D721Med (cell line): Measurements from ENCODE around the gene PRLR.

Experiments
- DNase-seq: peaks from one replicate; pipeline ENCODE4 v3.0.0; 2011; ENCODE audit warnings: low spot score; ENCODE audit not compliant: insufficient read length
- FAIRE-seq: peaks from 2 replicates; lab custom pipeline; 2011; peaks lifted over from hg19 to GRCh38; lab: Jason Lieb, UNC
- CTCF ChIP-seq: IDR thresholded peaks from 2 replicates; pipeline ENCODE4 v1.5.1; 2012; ENCODE audit warnings: mild to moderate bottlenecking, control low read depth; ENCODE audit not compliant: insufficient read depth; ENCODE audit errors: missing control alignments

PRLR gene

GRCh38 chr5:35031276-35031675 is 199.0 kb downstream of the PRLR start:
- FAIRE-seq (no peak), DNase-seq (no peak)
- no peak for TF ChIP-seq CTCF

GRCh38 chr5:35030426-35031100 is 199.7 kb downstream of the PRLR start:
- no peak for TF ChIP-seq CTCF
- DNase-seq, result no peak
- no peak for FAIRE-seq

- DNase-seq (no peak), FAIRE-seq (no peak)
- no peak for TF ChIP-seq CTCF
Measured at GRCh38 chr5:35029333-35029732, 201.0 kb downstream of the PRLR start.

- TF ChIP-seq CTCF, result no peak
- DNase-seq (no peak), FAIRE-seq (no peak)
Measured at GRCh38 chr5:35026941-35027340, 203.3 kb downstream of the PRLR start.

- FAIRE-seq, result no peak
- DNase-seq, result no peak
- no peak for TF ChIP-seq CTCF
Measured at GRCh38 chr5:35026280-35026840, 203.9 kb downstream of the PRLR start.

GRCh38 chr5:35024911-35025510 is 205.3 kb downstream of the PRLR start:
- FAIRE-seq (no peak), DNase-seq (no peak)
- no peak for TF ChIP-seq CTCF
